ENCODE measurements around the gene ERRFI1.
"Not testable (repeated sequence)": the region's sequence is repeated elsewhere in the genome, so short reads cannot be mapped to it uniquely, and the experiment has no call there.

The ERRFI1 gene

GRCh38 chr1:7967651-7968050 is 58.5 kb downstream of the ERRFI1 start:
- DNase-seq, result no peak

- DNase-seq, result no peak
Measured at GRCh38 chr1:7967196-7967595, 58.9 kb downstream of the ERRFI1 start.

GRCh38 chr1:7964476-7964875 is 61.6 kb downstream of the ERRFI1 start:
- DNase-seq, result no peak

- DNase-seq, result not testable (repeated sequence)
Measured at GRCh38 chr1:7963841-7964240, 62.3 kb downstream of the ERRFI1 start.

GRCh38 chr1:7963378-7963730 is 62.8 kb downstream of the ERRFI1 start:
- DNase-seq, result not testable (repeated sequence)

- DNase-seq, result no peak
Measured at GRCh38 chr1:7962636-7963377, 63.3 kb downstream of the ERRFI1 start.

- no peak for DNase-seq
Measured at GRCh38 chr1:7962014-7962335, 64.1 kb downstream of the ERRFI1 start.

All from NCI-H2081 treated with DMSO at 0.1 percent for 48 hours (cell line).